Chondrocyte (in vitro differentiated cells): ENCODE data around the gene CHP2. TPM values are rescaled to one million over a fixed set of nuclear protein-coding genes. Genes with fewer than 3 reads are reported as not detected.
"Not testable (repeated sequence)": the region's sequence is repeated elsewhere in the genome, so short reads cannot be mapped to it uniquely, and the experiment has no call there.

Experiments
- DNase-seq: peaks from one replicate; pipeline ENCODE4 v3.0.0; 2021; ENCODE audit warnings: mixed read lengths, low spot score
- H3K27ac Mint-ChIP-seq: one replicate; pipeline ENCODE4 v1.8.0; 2021; ENCODE audit warnings: mild to moderate bottlenecking, moderate library complexity, mixed read lengths; ENCODE audit not compliant: unreplicated experiment
- H3K27me3 Mint-ChIP-seq: 2 replicates; pipeline ENCODE4 v1.8.0; 2021; ENCODE audit warnings: low read depth, mixed read lengths
- H3K36me3 Mint-ChIP-seq: 2 replicates; pipeline ENCODE4 v1.8.0; 2021; ENCODE audit warnings: low read depth, mixed read lengths
- H3K4me1 Mint-ChIP-seq: 2 replicates; pipeline ENCODE4 v1.8.0; 2021; ENCODE audit warnings: low read depth, mild to moderate bottlenecking, mixed read lengths
- H3K4me3 Mint-ChIP-seq: one replicate; pipeline ENCODE4 v1.8.0; 2021; ENCODE audit warnings: mild to moderate bottlenecking, moderate library complexity, mixed read lengths; ENCODE audit not compliant: unreplicated experiment
- H3K9me3 Mint-ChIP-seq: 2 replicates; pipeline ENCODE4 v1.8.0; 2021; ENCODE audit warnings: low read depth, mixed read lengths
- total RNA-seq: library from RNA; stranded (reverse); gene quantifications from 3 replicates; pipeline ENCODE4 v1.2.1, GENCODE V29; 2021
- TF ChIP-seq, protein P1 (sequence below): fragments of 200-600 bp; sonication (generic); IDR thresholded peaks from 2 replicates; pipeline ENCODE4 v1.5.0; 2021; ENCODE audit warnings: antibody characterized with exemption, mild to moderate bottlenecking, moderate library complexity

CHP2 gene
- total RNA-seq, 1 donor from 2014 or later = not detected

DNA sequence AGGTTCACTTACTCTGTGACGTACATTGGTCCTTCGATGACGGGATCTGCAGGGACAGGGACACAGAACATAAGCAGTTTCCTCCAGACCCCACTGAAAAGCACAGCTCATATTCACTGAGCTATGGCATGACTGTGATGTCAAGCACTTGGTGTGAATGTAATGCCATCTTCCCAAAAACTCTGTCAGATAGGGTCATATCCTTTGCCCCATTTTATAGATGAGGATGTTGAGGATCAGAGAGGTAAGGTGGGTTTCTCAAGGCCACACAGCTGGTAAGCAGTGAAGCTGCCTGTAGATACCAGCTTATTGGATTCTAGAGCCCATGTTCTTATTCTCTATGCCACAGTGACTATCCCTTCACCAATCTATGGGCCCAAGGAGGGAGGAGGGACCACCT lies 44.3 kb upstream of the CHP2 start:
- Mint-ChIP-seq H3K4me3 (no peak overlapping the region), H3K36me3 (peaks cover 2% of the 10 kb centered on the region), H3K27me3 (peaks cover 42% of the 10 kb centered on the region), H3K4me1 (no peaks in the 10 kb centered on the region), H3K27ac (no peak overlapping the region), H3K9me3 (peaks cover 11% of the 10 kb centered on the region)
- TF ChIP-seq, protein P1, sequence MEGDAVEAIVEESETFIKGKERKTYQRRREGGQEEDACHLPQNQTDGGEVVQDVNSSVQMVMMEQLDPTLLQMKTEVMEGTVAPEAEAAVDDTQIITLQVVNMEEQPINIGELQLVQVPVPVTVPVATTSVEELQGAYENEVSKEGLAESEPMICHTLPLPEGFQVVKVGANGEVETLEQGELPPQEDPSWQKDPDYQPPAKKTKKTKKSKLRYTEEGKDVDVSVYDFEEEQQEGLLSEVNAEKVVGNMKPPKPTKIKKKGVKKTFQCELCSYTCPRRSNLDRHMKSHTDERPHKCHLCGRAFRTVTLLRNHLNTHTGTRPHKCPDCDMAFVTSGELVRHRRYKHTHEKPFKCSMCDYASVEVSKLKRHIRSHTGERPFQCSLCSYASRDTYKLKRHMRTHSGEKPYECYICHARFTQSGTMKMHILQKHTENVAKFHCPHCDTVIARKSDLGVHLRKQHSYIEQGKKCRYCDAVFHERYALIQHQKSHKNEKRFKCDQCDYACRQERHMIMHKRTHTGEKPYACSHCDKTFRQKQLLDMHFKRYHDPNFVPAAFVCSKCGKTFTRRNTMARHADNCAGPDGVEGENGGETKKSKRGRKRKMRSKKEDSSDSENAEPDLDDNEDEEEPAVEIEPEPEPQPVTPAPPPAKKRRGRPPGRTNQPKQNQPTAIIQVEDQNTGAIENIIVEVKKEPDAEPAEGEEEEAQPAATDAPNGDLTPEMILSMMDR = no peak
- DNase-seq = no peak

DNA sequence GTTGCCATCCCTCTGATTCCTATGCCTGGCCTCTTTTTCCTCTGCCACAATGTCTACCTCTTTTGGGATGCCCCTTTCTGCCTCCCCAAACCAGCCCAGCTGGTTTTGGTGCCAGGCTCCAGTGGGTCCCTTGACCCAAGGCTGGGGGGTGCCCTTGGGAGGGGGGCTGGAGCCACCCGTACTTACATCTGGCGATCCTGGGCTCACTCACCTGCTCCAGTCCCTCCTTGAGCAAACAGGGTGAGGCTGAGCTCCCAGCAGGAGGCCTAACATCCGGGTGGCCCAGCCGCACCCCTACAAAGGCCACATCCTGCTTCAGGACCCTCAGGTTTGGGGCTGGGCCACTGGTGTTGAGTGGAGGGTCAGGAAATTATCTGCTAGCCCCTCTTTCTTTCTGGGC lies 43.0 kb upstream of the CHP2 start:
- Mint-ChIP-seq H3K4me1 (no peaks in the 10 kb centered on the region), H3K27ac (no peak overlapping the region), H3K9me3 (peaks cover 11% of the 10 kb centered on the region), H3K36me3 (peaks cover 2% of the 10 kb centered on the region), H3K27me3 (peaks cover 47% of the 10 kb centered on the region), H3K4me3 (no peak overlapping the region)
- TF ChIP-seq, protein P1 = no peak
- no peak for DNase-seq

DNA sequence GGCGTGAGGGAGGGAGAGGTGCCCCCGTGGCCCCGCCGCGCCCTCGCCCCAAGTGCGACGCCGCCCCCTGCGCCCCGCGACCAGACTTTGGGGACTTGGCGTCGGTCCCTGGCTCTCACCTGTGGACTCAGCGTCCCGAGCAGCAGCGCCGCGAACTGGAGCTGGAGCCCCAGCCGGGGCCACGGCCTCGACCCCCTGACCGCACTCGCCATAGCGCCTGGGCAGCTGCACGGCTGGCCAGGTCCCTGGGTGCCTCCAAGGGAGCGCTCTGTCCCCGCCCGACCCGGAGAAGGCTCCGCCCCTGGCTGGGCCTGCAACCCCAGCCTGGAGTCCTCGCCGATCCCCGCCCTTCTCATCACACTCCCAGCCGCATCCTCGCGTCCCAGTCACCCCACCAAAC lies 41.9 kb upstream of the CHP2 start, which contains the start of gene ERN2:
TSS of gene ERN2 (minus strand) at position 247 of the 400 bp plus-strand sequence. CDS start at position 212, 35 bp downstream.
- H3K9me3 Mint-ChIP-seq = peaks cover 11% of the 10 kb centered on the region
- no peaks in the 10 kb centered on the region for H3K4me1 Mint-ChIP-seq
- peaks cover 54% of the 10 kb centered on the region for H3K27me3 Mint-ChIP-seq
- no peak within 1 kb of the TSS for H3K27ac Mint-ChIP-seq
- H3K36me3 Mint-ChIP-seq = peaks cover 2% of the 10 kb centered on the region
- no peak within 1 kb of the TSS for H3K4me3 Mint-ChIP-seq
- DNase-seq = no peak
- TF ChIP-seq, protein P1 = no peak

DNA sequence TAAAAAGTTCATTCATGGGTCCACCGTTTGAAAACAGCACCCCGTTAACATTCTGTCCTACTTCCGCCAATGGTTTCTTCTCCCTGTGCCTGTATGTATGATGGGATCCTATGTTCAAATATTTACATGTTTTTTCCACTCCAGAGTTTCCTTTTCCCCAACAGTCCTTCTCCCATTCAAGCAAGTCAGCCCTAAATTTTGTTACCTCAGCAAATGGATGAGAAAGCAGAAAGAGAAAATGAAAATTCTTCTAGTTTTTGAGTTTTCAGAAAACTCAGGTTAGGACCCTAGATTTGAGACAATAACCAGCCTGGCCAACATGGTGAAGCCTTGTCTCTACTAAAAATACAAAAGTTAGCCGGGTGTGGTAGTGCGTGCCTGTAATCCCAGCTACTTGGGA lies 38.3 kb upstream of the CHP2 start:
- H3K27me3 Mint-ChIP-seq = peaks cover 47% of the 10 kb centered on the region
- no peak for DNase-seq
- H3K4me3 Mint-ChIP-seq = no peak overlapping the region
- TF ChIP-seq, protein P1 = no peak
- no peaks in the 10 kb centered on the region for H3K4me1 Mint-ChIP-seq
- no peaks in the 10 kb centered on the region for H3K36me3 Mint-ChIP-seq
- no peaks in the 10 kb centered on the region for H3K9me3 Mint-ChIP-seq
- no peak overlapping the region for H3K27ac Mint-ChIP-seq

DNA sequence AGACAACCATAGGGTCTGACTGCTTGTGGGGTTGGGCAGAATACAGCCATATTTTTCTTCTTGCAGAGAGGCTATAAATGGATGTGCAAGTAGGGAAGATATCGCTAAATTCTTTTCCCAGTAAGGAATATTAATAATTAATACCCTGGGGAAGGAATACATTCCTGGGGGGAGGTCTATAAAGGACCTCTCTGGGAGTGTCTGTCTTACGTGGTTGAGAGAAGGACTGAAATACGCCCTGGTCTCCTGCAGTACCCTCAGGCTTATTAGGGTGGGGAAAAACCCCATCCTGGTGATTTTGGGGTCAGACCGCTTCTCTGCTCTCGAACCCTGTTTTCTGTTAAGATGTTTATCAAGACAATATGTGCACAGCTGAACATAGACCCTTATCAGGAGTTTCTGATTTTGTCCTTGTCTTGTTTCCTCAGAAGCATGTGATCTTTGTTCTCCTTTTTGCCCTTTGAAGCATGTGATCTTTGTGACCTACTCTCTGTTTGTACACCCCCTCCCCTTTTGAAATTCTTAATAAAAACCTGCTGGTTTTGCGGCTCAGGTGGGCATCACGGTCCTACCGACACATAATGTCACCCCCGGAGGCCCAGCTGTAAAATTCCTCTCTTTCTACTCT lies 32.1 kb upstream of the CHP2 start:
- H3K9me3 Mint-ChIP-seq = peaks cover 15% of the 10 kb centered on the region

More for the DNA sequence above, 32.1 kb upstream of the CHP2 start:
- H3K27me3 Mint-ChIP-seq = peaks cover 12% of the 10 kb centered on the region
- not testable (repeated sequence) for DNase-seq, H3K27ac Mint-ChIP-seq, H3K36me3 Mint-ChIP-seq, H3K4me3 Mint-ChIP-seq, H3K4me1 Mint-ChIP-seq
